Tracheal epithelial cell (primary cell): ENCODE data around the gene P2RY13. TPM values are rescaled to one million over a fixed set of nuclear protein-coding genes. Genes with fewer than 3 reads are reported as not detected.

ENCODE experiments used
- total RNA-seq: library from RNA; depleted of rRNA; stranded (reverse); fragments of >200 nt; gene quantifications from 2 replicates; pipeline ENCODE4 v1.2.1, GENCODE V29; 2014

Gene P2RY13
- total RNA-seq: not detected in 2 replicates

GRCh38 chr3:151329363-151329762 is at the start of gene P2RY13:
P2RY13 (minus strand) TSS chr3:151329549; CDS start chr3:151329528, 21 bp downstream.

GRCh38 chr3:151316267-151316991 is 12.9 kb downstream of the P2RY13 start, which contains the start of gene GPR87:
GPR87 (minus strand) TSS chr3:151316820; CDS start chr3:151300100, 16,720 bp downstream.

GRCh38 chr3:151278230-151278629 is 51.1 kb downstream of the P2RY13 start, which contains the start of gene P2RY14:
P2RY14 (minus strand) TSS chr3:151278542; CDS start chr3:151214316, 64,226 bp downstream.

Other genes with a start within 250 kb of the P2RY13 start
- gene MED12L, start 243.9 kb downstream of the P2RY13 start, total RNA-seq: under 0.01 TPM in 2 replicates
- gene GPR171, start 126.3 kb downstream of the P2RY13 start, total RNA-seq: not detected in 2 replicates
- under 0.01 TPM in 1 of 2 replicates, not detected in the other for gene P2RY14, start 51.0 kb downstream of the P2RY13 start, total RNA-seq
- gene GPR87, start 12.7 kb downstream of the P2RY13 start, total RNA-seq: 57.6 and 83.1 TPM in 2 replicates
- gene P2RY12, start 55.2 kb upstream of the P2RY13 start, total RNA-seq: not detected in 2 replicates
- gene IGSF10, start 131.5 kb upstream of the P2RY13 start, total RNA-seq: under 0.01 TPM in 1 of 2 replicates, not detected in the other